Measurements from ENCODE around the gene ARNT2.

ARNT2 gene

GRCh38 chr15:80580536-80581260 lies 176.5 kb downstream of the ARNT2 start:
- DNase-seq, result no peak

- DNase-seq, result no peak
Measured at GRCh38 chr15:80581976-80582375, 177.8 kb downstream of the ARNT2 start.

- no peak for DNase-seq
Measured at GRCh38 chr15:80582816-80583423, 178.7 kb downstream of the ARNT2 start.

DNA sequence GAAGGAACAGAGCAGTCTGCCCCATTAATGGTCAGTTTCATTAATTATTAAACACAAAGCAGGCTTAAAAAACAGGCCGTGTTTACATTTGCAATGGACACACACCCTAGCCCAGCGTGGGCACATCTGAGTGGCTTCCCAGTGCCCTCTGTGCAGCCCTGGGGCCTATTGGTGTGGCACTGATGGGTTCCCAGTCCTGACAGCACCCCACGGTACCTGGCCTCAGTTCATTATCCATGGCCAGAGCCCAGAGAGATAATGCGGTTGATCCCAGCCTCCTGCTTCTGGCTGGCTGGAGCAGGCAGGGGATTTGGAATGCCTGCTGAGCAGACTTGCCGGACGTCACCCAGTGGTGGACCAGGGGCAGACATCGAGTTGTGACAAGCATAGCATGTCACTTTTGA lies 180.4 kb downstream of the ARNT2 start:
- no peak for DNase-seq

DNA sequence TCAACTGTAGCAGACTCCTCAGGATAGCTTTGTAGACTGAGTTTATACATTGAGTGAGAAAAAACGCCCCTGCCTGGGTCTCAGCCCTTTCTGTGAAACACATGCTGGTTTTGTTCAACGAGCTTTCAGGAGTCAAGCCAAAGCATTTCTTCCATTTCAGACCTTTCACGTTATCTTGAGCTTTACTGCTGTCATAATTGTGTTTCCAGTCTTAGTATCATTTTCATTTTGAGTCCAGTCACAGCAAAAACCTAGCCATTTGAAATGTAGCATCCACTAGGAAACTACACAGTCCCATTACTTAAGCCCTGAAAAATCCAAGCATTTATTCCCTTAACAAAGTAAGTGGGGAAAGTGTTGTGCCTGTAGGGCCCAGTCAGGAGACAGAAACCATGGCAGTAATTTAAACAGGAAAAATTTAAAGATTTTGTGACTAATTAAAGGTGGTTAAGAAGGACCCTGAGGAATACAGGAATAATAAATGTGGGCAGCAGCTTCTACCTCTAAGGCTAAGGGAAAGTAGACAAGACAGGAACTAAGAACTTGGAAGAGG lies 180.9 kb downstream of the ARNT2 start:
- no peak for DNase-seq

DNA sequence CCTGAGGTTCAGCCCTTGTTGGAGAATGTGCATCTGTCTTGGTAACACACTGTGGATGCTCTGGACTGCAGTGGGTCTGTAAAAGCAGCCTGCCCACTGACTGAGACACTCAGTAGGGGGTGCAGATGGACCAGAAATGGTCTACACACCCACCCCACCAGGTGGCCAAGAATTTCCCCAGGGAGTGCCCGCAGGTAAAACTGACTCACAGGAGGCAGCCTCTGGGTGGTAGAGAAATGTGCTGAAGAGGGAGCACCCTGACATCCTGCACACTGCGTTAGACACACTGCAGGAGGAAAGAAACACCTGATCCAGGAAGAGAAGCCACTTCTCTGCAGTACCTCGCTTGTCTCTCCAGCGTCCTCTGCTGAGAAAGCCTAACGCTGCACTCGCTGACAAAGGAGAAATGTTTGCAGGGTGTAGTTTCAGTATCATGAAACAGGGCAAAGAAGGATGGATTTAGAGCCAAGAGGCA lies 181.4 kb downstream of the ARNT2 start:
- no peak for DNase-seq

- DNase-seq, result no peak
Measured at GRCh38 chr15:80586161-80586560, 182.0 kb downstream of the ARNT2 start.

DNA sequence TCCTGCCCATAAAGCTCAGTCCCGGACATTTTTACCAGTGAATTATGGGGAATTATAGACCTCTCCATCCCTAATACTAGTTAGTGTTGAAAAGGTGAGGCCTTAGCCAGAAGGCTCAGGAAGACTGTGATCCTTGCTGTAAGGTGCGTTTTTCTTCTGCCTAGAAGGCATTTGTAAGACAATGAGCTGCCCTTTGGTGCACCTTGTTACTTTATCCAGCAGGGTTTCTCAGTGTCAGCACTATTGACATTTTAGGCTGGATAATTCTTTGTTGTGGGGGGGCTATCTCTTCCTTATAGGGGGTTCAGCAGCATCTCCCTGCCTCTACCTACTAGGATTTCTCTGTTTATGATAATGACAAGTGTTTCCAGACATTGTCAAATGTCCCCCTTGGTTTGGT lies 182.8 kb downstream of the ARNT2 start:
- no peak for DNase-seq

DNA sequence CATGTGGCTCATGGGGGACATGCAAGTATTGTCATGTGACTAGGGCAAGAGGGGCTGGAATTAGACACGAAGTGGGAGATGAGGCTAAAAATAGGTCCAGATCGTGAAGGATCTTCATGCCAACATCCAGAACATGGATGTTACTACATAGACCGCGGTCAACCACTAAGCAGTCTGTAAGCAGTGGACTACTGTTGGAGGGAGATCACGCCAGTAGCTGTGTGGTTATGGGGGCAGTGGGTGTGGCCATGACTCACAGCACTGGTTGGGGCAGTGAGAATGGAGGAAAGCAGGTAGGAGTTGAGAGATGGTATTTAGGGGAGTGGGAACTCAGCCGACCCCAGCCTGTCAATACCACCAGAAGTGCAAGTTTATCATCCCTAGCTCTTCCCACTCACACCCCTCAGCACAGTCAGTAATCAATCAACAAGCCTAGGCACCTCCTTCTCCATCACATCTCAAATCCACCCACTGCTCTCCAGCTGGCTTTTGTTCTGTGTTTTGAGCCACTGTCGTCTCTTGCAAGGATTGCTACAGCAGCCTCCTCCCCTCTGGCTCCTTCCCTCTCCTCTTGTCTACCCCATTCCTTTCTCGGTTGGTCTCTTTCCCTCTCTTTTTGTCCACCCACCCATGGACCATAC lies 183.8 kb downstream of the ARNT2 start:
- DNase-seq, result no peak

- no peak for DNase-seq
Measured at GRCh38 chr15:80588801-80589200, 184.6 kb downstream of the ARNT2 start.

DNA sequence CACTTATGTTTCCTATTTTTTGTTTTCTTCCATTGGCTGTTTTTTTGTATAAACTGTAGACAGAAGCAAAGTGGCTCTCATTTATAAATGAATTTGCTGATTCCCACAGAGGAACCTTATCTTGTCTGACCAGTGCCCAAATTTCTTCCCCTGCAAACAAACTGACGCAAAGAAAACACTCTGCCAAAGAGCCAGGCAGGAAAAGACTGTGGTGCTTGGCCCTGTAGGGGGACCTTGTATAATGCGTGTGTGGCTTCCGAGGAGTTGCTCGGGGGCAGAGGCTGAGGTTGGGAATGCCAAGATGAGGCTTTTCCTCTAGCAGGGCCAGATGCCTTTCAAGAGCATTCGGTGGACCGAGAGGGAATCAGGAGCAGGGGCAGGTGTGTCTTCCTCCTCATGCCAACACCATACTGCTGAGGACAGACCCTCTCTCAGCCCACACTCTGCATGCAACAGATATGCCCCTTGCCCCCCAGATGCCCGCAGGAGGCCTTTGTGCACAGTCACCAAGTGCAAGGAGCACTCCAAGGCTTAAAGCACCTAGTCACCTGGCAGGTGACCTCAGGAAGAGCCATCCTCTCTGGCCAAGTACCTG lies 186.7 kb downstream of the ARNT2 start:
- no peak for DNase-seq

- no peak for DNase-seq
Measured at GRCh38 chr15:80591471-80591870, 187.3 kb downstream of the ARNT2 start.

DNA sequence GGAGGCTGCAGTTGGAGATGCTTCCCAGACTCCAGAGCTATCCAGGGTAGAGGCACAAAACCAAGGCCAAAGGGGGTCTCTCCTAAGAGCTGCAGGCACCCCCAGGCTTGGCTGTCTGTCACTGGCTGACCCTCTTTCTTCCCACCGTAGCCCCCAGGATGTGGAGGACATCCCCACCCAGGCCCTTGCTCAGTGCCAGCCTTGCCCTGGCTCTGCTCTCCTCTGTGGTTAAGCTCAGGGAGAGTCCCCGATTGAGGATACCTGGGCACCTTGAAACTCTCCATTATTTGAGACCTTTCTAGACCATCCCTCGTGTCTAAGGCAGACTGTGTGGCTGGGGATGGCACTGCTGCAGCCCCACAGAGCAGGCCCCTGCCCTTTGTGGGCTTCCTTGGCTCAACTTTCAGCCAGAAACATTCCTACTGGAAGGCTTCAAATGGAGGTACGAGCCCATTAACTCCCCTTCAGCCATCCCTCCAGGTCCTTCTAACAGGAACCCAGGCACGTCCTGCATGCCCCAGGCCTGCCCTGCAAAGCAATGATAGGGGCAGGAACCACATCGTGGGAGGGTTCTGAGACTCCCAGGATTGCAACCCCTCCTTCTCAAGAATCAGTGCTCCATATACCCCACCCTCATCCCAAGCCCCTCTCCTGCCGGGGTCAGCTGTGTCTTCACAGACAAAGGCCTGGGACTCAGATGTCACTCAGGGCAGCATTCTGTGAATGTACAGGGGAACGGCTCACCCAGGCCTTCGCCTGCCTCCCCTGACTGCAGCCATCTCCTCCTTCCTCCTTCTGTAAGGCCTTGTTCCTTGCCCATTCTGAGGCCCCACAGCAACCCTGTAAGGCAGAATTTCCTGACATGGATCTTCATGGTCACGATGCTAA lies 188.0 kb downstream of the ARNT2 start:
- DNase-seq, result no peak

DNA sequence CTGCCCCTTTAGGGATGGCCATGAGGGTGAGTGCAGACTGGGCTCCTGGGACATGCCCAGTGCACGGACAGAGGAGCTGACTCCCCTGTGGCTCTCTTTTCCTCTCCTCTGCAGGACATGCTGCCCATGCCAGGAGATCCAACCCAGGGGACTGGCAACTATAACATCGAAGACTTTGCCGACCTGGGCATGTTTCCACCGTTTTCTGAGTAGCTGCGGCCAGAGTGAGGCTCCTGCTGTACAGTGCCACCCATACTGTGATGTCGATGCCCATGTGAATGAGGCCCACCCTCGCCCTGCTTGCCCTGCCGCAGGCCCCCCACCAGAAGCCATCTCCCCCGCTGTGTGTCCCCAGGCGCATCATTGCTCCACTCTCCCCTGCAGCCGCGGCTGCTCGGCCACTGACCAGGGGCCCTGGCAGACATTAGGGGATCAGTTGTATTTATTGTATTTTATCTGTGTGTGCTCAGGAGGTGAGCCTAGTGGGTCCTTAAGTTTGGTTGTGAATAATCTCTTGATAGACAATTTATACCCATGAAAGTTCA lies 189.4 kb downstream of the ARNT2 start:
- DNase-seq, result no peak

DNA sequence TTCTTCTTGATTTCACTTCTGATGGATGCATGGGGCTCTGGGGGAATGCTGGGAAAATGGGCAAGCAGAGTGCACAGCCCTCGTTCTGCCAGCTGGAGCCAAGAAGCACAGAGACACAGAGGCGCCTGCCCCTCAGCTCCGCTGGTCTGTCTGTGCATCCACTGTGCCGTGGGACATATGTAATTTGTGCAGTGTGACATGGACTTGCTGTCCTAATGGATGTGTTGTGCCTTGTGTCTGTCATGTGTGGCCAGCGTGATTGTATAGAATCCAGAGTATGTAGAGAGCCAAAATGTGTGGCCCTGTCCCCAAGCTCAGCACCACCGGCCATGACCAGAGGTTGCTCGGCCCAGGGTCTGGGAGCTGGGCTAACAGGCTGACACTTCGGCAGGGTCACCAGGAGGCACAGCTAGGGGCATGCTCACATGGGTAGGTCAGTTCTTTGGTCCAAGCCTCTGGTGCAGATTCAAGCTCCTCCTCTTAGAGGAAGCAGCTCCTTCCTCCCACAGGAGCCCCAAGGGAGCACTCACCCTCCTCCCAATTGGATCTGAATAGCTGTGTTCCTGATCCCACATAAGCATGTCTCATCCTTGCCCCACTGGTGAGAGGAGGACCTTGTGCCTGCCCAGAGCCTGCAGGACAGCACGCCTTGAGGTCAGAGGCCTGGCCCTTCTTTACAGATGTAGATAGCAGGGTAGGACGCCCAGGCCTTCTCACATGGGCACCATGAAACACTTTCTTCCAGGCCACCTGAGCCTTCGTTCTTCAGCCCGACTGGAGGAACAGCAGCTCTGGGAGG lies 190.1 kb downstream of the ARNT2 start:
- DNase-seq, result no peak

GRCh38 chr15:80595396-80595795 lies 191.2 kb downstream of the ARNT2 start:
- DNase-seq, result no peak

GRCh38 chr15:80596521-80596976 lies 192.4 kb downstream of the ARNT2 start:
- DNase-seq, result no peak

- no peak for DNase-seq
Measured at GRCh38 chr15:80597076-80597475, 192.9 kb downstream of the ARNT2 start.

DNA sequence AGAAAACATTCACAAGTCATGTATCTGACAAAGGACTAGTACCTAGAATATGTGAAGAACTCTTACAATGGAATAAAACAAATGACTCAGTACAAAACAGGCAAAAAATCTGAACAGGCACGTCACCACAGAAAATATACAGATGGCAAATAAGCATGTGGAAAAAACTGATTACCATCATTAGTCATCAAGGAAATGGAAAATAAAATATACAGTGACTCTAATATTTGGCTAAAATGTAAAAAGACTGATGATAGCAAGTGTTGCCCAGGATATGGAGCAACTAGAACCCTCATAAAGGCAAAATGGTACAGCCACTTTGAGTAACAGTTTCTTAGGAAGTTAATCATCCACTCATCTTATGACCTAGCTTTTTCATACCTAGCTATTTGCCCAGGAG lies 195.2 kb downstream of the ARNT2 start:
- DNase-seq, result no peak

- DNase-seq, result no peak
Measured at GRCh38 chr15:80600626-80601025, 196.4 kb downstream of the ARNT2 start.

- no peak for DNase-seq
Measured at GRCh38 chr15:80601256-80601655, 197.1 kb downstream of the ARNT2 start.

Measured in activated gamma-delta T cell treated with Interleukin-2 at 50 U/mL for 16 hours (primary cell).